Measurements from ENCODE around the gene GAS2L2.

Gene GAS2L2

DNA sequence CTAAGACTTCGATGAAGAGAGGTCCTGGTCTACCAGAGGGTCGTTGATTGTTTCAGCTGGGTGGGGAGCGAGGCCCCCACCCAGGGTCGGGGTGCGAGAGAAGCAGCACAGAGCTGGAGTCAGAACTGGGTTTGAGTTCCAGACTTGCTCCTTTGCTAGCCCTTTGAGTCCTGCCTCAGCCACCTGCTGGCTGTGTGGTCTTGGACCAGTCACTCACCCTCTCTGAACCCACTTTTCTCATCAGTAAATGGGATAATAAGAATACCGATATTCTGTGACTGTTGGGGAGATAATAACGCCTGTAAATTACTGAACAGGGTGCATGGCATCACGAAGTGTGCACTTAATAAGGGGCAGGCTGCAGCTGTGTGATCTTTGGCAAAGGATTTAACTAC is 42.8 kb upstream of the GAS2L2 start:
- H3K27ac ChIP-seq (ENCODE audit: insufficient read depth in 1 of 2, low read depth in 1 of 2, low read length in 2 of 2, poor library complexity in 1 of 2, severe bottlenecking in 2 of 2) = no peak overlapping the region
- peak overlapping the region; percentile 61 to 89 (median 71) for H3K4me3 ChIP-seq (ENCODE audit: control insufficient read depth in 1 of 7, extremely low read depth in 1 of 7, insufficient read depth in 4 of 7, low read depth in 2 of 7, low read length in 6 of 7)
- H3K4me1 ChIP-seq (ENCODE audit: control extremely low read depth in 1 of 4, control insufficient read depth in 4 of 4, insufficient read depth in 4 of 4, low read length in 3 of 4) = peaks cover 0 to 45% (median 35%) of the 10 kb centered on the region in 4 experiments
- no peaks in the 10 kb centered on the region for H3K27me3 ChIP-seq (replicated peaks in 2 of 5; ENCODE audit: control insufficient read depth in 4 of 5, insufficient read depth in 5 of 5, low read length in 4 of 5)
- no peak for DNase-seq
- ChIA-PET CTCF (interaction anchor here (0.6 to 10.3 kb wide), 10 partner anchors 9 to 841 kb away, joined by 3 to 139 read pairs (median 4); no protein-coding TSS in a partner anchor), POLR2A (interaction anchor here (1.0 kb wide), 1 partner anchor 15 kb away, joined by 3 read pairs; no protein-coding TSS in a partner anchor)
- WGBS (ENCODE audit: insufficient coverage) = 35% methylated on average over 8 of the region's 8 CpGs
- peaks cover 0 to 2% (median 0%) of the 10 kb centered on the region in 4 experiments for H3K36me3 ChIP-seq (ENCODE audit: control insufficient read depth in 4 of 4, insufficient read depth in 4 of 4, low read length in 3 of 4)
- H3K9me3 ChIP-seq (ENCODE audit: control extremely low read depth in 1 of 5, control insufficient read depth in 4 of 5, insufficient read depth in 2 of 5, low read depth in 1 of 5, low read length in 4 of 5) = no peaks in the 10 kb centered on the region

DNA sequence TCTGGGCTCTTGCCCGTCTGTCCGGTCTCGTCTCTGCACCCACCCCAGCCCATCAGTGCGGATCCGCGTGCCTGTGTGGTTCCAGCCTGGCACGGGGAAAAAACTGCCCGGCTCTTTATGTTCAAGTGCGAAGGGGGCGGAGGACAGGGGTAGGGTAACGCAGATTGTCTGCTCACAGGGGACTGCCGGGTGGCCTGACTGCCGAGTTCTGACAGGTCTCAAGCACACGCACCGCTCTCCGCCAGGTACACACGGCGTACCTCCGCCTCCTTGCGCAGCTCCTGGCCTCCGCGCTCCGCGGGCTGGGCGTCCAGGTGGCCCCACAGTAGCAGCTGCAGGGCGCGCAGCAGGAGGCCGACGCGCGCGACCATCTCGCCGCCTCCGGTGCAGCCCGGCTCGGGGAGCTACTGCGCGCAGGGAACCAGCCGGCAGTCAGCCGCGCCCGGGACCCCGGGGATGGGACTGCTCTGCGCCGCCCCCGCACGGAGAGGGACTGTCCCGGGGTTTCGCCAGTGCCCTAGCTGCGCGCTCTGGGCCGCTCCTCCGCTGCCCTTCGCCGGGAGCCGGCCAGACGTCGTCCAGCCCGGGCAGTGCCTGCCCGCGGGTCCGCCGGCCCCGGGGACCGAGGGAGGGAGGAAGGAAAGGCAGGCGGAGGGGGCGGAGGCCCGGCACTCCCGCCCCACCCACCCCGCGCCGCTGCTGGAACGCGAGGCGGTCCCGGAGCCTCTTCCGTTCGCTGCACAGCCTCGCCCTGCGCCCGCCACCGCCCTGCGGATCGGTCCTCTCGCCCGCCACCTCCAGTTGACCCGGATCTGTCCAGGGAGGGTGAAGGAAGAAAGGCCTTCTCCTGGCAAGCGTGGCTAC is 42.2 kb upstream of the GAS2L2 start, which contains the start of gene MMP28:
TSS of gene MMP28 (minus strand) at position 635 of the 864 bp plus-strand sequence. CDS start at position 371, 264 bp downstream.
- Histone ChIP-seq H3K9me3 (ENCODE audit: control extremely low read depth in 1 of 5, control insufficient read depth in 4 of 5, insufficient read depth in 2 of 5, low read depth in 1 of 5, low read length in 4 of 5) (no peaks in the 10 kb centered on the region), H3K27me3 (replicated peaks in 2 of 5; ENCODE audit: control insufficient read depth in 4 of 5, insufficient read depth in 5 of 5, low read length in 4 of 5) (no peaks in the 10 kb centered on the region), H3K36me3 (ENCODE audit: control insufficient read depth in 4 of 4, insufficient read depth in 4 of 4, low read length in 3 of 4) (peaks cover 0 to 2% (median 0%) of the 10 kb centered on the region in 4 experiments), H3K4me3 (ENCODE audit: control insufficient read depth in 1 of 7, extremely low read depth in 1 of 7, insufficient read depth in 4 of 7, low read depth in 2 of 7, low read length in 6 of 7) (peak within 1 kb of the TSS; percentile 61 to 89 (median 71)), H3K4me1 (ENCODE audit: control extremely low read depth in 1 of 4, control insufficient read depth in 4 of 4, insufficient read depth in 4 of 4, low read length in 3 of 4) (peaks cover 0 to 38% (median 29%) of the 10 kb centered on the region in 4 experiments), H3K27ac (ENCODE audit: insufficient read depth in 1 of 2, low read depth in 1 of 2, low read length in 2 of 2, poor library complexity in 1 of 2, severe bottlenecking in 2 of 2) (no peak within 1 kb of the TSS)
- DNase-seq = peak in 2 of 3 donors; percentile 51 to 68
- CTCF ChIA-PET = interaction anchor here (0.6 to 10.3 kb wide), 8 partner anchors 10 to 842 kb away, joined by 3 to 139 read pairs (median 5); no protein-coding TSS in a partner anchor
- under 1% methylated on average over 86 of the region's 89 CpGs for WGBS (ENCODE audit: insufficient coverage)
- POLR2A ChIA-PET = interaction anchor here (0.7 to 1.0 kb wide), 2 partner anchors 14 to 46 kb away, joined by 3 to 4 read pairs; no protein-coding TSS in a partner anchor

DNA sequence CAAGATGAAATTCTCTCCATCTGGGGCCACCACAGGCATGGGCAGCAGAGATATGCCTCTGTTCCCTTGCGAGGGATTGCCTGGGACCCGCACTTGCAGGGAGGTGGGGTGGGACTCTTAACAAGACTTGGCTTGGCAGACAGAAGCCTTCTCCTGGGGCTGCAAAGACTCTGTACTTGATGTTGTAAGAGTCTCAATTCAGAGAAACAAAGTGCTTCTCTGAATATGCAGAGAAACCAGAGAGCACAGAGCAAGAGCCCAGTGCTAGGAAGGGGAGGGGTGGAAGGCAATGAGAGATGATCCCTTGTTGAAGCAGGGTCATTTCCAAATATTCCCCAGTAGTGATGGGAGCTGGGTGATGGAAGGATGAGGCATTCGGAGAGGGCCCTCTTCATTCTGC is 40.2 kb upstream of the GAS2L2 start:
- H3K9me3 ChIP-seq (ENCODE audit: control extremely low read depth in 1 of 5, control insufficient read depth in 4 of 5, insufficient read depth in 2 of 5, low read depth in 1 of 5, low read length in 4 of 5) = no peaks in the 10 kb centered on the region
- 94% methylated on average over 2 of the region's 3 CpGs for WGBS (ENCODE audit: insufficient coverage)
- DNase-seq = no peak
- CTCF ChIA-PET = interaction anchor here (1.0 to 10.3 kb wide), 5 partner anchors 9 to 25 kb away, joined by 4 to 139 read pairs (median 5); no protein-coding TSS in a partner anchor
- no peak overlapping the region for H3K27ac ChIP-seq (ENCODE audit: insufficient read depth in 1 of 2, low read depth in 1 of 2, low read length in 2 of 2, poor library complexity in 1 of 2, severe bottlenecking in 2 of 2)
- H3K36me3 ChIP-seq (ENCODE audit: control insufficient read depth in 4 of 4, insufficient read depth in 4 of 4, low read length in 3 of 4) = peaks cover 0 to 1% (median 0%) of the 10 kb centered on the region in 4 experiments
- POLR2A ChIA-PET = no interaction called here
- H3K27me3 ChIP-seq (replicated peaks in 2 of 5; ENCODE audit: control insufficient read depth in 4 of 5, insufficient read depth in 5 of 5, low read length in 4 of 5) = no peaks in the 10 kb centered on the region
- no peak overlapping the region for H3K4me3 ChIP-seq (ENCODE audit: control insufficient read depth in 1 of 7, extremely low read depth in 1 of 7, insufficient read depth in 4 of 7, low read depth in 2 of 7, low read length in 6 of 7)
- H3K4me1 ChIP-seq (ENCODE audit: control extremely low read depth in 1 of 4, control insufficient read depth in 4 of 4, insufficient read depth in 4 of 4, low read length in 3 of 4) = peaks cover 2 to 39% (median 30%) of the 10 kb centered on the region in 4 experiments

DNA sequence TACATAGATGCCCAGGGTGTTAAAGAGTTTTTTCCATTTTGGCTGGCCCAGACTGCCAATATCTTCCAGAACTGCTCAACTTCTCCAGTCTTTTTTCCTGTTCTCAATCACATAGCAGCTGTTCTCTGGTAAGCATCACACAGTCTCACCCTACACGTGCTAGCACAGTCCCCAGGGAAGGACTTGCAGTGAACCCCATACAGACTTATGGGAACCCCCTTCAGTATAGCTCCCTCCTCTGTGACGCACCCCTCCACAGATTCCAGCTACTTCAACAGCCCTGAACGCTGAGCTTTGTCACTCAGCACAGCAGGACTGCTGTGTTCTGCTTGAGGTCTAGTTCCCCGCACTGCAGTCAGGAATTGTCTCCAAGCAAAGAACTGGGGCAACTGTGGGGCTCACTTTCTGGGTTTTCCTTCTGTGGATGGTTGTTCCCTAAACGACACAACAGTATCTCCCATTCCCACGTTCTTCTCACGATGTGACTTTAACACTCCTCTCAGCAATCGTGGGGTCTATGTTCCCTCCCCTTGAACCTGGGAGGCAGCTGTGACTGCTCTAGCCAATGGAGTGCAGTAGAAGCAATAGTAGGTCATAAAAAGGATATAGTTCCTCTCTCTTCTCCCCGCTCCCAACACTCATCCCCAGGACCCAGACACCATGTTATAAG is 38.8 kb upstream of the GAS2L2 start:
- no peak for DNase-seq
- H3K36me3 ChIP-seq (ENCODE audit: control insufficient read depth in 4 of 4, insufficient read depth in 4 of 4, low read length in 3 of 4) = no peaks in the 10 kb centered on the region
- no peak overlapping the region for H3K27ac ChIP-seq (ENCODE audit: insufficient read depth in 1 of 2, low read depth in 1 of 2, low read length in 2 of 2, poor library complexity in 1 of 2, severe bottlenecking in 2 of 2)
- CTCF ChIA-PET = interaction anchor here (0.7 to 10.3 kb wide), 7 partner anchors 9 to 24 kb away, joined by 3 to 139 read pairs (median 5); no protein-coding TSS in a partner anchor
- 92% methylated on average over 6 of the region's 9 CpGs for WGBS (ENCODE audit: insufficient coverage)
- no peaks in the 10 kb centered on the region for H3K9me3 ChIP-seq (ENCODE audit: control extremely low read depth in 1 of 5, control insufficient read depth in 4 of 5, insufficient read depth in 2 of 5, low read depth in 1 of 5, low read length in 4 of 5)
- POLR2A ChIA-PET = interaction anchor here (1.5 kb wide), 1 partner anchor 10 kb away, joined by 4 read pairs; no protein-coding TSS in a partner anchor
- no peaks in the 10 kb centered on the region for H3K27me3 ChIP-seq (replicated peaks in 2 of 5; ENCODE audit: control insufficient read depth in 4 of 5, insufficient read depth in 5 of 5, low read length in 4 of 5)
- no peak overlapping the region for H3K4me3 ChIP-seq (ENCODE audit: control insufficient read depth in 1 of 7, extremely low read depth in 1 of 7, insufficient read depth in 4 of 7, low read depth in 2 of 7, low read length in 6 of 7)
- peaks cover 4 to 42% (median 31%) of the 10 kb centered on the region in 4 experiments for H3K4me1 ChIP-seq (ENCODE audit: control extremely low read depth in 1 of 4, control insufficient read depth in 4 of 4, insufficient read depth in 4 of 4, low read length in 3 of 4)

DNA sequence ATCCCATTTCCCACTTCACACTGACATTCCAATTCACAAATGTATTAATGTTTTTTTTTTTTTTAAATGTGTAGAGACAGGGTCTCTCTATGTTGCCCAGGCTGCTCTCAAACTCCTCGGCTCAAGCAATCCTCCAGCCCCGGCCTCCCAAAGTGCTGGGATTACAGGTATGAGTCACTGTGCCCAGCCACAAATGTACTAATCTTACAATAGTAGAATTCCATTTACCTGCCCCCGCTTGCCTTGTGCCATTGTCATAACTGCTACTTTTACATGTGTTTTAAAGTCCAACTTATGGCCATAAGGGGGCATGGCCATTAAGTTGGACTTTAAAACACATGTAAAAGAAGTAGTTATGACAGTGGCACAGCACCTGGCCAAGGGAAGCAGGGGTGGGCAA is 37.8 kb upstream of the GAS2L2 start:
- ChIA-PET POLR2A (no interaction called here), CTCF (interaction anchor here (2.1 to 10.3 kb wide), 2 partner anchors 14 to 23 kb away, joined by 8 to 139 read pairs; no protein-coding TSS in a partner anchor)
- 100% methylated on average over 3 of the region's 3 CpGs for WGBS (ENCODE audit: insufficient coverage)
- H3K27ac ChIP-seq (ENCODE audit: insufficient read depth in 1 of 2, low read depth in 1 of 2, low read length in 2 of 2, poor library complexity in 1 of 2, severe bottlenecking in 2 of 2) = no peak overlapping the region
- H3K27me3 ChIP-seq (replicated peaks in 2 of 5; ENCODE audit: control insufficient read depth in 4 of 5, insufficient read depth in 5 of 5, low read length in 4 of 5) = no peaks in the 10 kb centered on the region
- H3K4me1 ChIP-seq (ENCODE audit: control extremely low read depth in 1 of 4, control insufficient read depth in 4 of 4, insufficient read depth in 4 of 4, low read length in 3 of 4) = peaks cover 6 to 39% (median 27%) of the 10 kb centered on the region in 4 experiments
- no peak for DNase-seq
- no peaks in the 10 kb centered on the region for H3K9me3 ChIP-seq (ENCODE audit: control extremely low read depth in 1 of 5, control insufficient read depth in 4 of 5, insufficient read depth in 2 of 5, low read depth in 1 of 5, low read length in 4 of 5)
- no peaks in the 10 kb centered on the region for H3K36me3 ChIP-seq (ENCODE audit: control insufficient read depth in 4 of 4, insufficient read depth in 4 of 4, low read length in 3 of 4)
- H3K4me3 ChIP-seq (ENCODE audit: control insufficient read depth in 1 of 7, extremely low read depth in 1 of 7, insufficient read depth in 4 of 7, low read depth in 2 of 7, low read length in 6 of 7) = no peak overlapping the region

DNA sequence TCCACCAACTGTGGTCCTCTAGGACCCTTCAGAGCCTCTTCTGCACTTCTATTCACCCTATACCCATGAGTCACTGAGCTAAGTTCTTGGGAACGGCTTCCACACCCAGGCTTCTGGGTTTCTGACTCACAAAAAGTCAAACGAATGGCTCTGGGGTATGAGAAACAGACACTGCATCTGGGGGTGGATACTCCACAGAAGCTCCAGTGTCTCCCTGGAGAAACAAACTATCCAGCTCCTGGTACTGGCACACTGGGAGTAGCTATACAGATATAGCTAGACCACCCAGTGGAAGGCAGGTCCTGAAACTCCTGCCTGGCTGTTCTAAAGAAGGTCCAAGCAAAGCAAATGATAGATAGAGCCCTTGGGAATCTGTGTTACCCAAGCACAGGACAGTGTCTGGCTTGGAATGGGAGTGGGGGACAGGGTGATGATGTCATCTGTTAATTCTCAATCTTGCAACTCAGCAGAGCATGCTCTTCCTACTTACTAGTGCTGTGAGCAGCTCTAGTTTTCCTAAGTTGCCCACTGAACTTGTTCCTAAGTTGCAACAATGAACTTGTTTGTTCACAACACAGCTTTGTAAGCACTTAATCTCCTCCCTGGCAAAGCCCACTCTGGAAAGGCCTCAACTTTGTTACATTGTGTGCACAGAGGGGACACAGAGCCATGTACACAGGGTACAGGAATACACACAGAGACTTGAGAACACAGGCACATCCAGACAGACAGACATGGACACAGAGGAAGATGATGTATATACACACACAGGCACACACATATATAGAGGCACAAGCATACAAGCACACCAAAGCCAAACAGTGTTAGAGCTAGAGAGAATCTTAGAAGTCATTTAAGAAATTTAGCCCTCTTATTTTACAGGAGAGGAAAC is 35.7 kb upstream of the GAS2L2 start:
- no peak overlapping the region for H3K27ac ChIP-seq (ENCODE audit: insufficient read depth in 1 of 2, low read depth in 1 of 2, low read length in 2 of 2, poor library complexity in 1 of 2, severe bottlenecking in 2 of 2)
- POLR2A ChIA-PET = interaction anchor here (1.3 kb wide), 1 partner anchor 25 kb away, joined by 3 read pairs; no protein-coding TSS in a partner anchor
- no peaks in the 10 kb centered on the region for H3K27me3 ChIP-seq (replicated peaks in 2 of 5; ENCODE audit: control insufficient read depth in 4 of 5, insufficient read depth in 5 of 5, low read length in 4 of 5)
- peaks cover 0 to 5% (median 0%) of the 10 kb centered on the region in 4 experiments for H3K36me3 ChIP-seq (ENCODE audit: control insufficient read depth in 4 of 4, insufficient read depth in 4 of 4, low read length in 3 of 4)
- CTCF ChIA-PET = interaction anchor here (0.7 to 3.9 kb wide), 11 partner anchors 9 to 31 kb away, joined by 3 to 19 read pairs (median 4); no protein-coding TSS in a partner anchor
- WGBS (ENCODE audit: insufficient coverage) = 100% methylated on average over 1 of the region's 2 CpGs
- no peaks in the 10 kb centered on the region for H3K9me3 ChIP-seq (ENCODE audit: control extremely low read depth in 1 of 5, control insufficient read depth in 4 of 5, insufficient read depth in 2 of 5, low read depth in 1 of 5, low read length in 4 of 5)
- peaks cover 6 to 30% (median 16%) of the 10 kb centered on the region in 4 experiments for H3K4me1 ChIP-seq (ENCODE audit: control extremely low read depth in 1 of 4, control insufficient read depth in 4 of 4, insufficient read depth in 4 of 4, low read length in 3 of 4)
- no peak for DNase-seq
- H3K4me3 ChIP-seq (ENCODE audit: control insufficient read depth in 1 of 7, extremely low read depth in 1 of 7, insufficient read depth in 4 of 7, low read depth in 2 of 7, low read length in 6 of 7) = peak overlapping the region in 1 of 7 experiments; percentile 25

All from common myeloid progenitor, CD34-positive (primary cell).